Transverse colon (tissue), 4 donors: ENCODE measurements around the gene C22orf23.

ENCODE experiments used
- EP300 ChIP-seq: sonication (generic); formaldehyde crosslinking; IDR thresholded peaks from one replicate; pipeline ENCODE4 v1.6.1; 2017; ENCODE audit warnings: antibody characterized with exemption, low read depth
- POLR2AphosphoS5 ChIP-seq, 3 donors: sonication (generic); formaldehyde crosslinking; IDR thresholded peaks; one replicate each; pipeline ENCODE4 v1.6.1; 2016; ENCODE audit warnings: antibody characterized with exemption in 3 of 3
- TF ChIP-seq, protein P1 (sequence below), 5 experiments: fragments of 200-600 bp in 3 of 5; fragments of 450-650 bp in 2 of 5; sonication (generic) in 3 of 5; IDR thresholded peaks; 1 replicate in 2 of 5; 2 replicates in 3 of 5; pipeline ENCODE4 v1.5.1; 2016 to 2017; ENCODE audit warnings: antibody characterized with exemption in 5 of 5, inconsistent platforms in 3 of 5, mild to moderate bottlenecking in 2 of 5, moderate library complexity in 1 of 5

DNA sequence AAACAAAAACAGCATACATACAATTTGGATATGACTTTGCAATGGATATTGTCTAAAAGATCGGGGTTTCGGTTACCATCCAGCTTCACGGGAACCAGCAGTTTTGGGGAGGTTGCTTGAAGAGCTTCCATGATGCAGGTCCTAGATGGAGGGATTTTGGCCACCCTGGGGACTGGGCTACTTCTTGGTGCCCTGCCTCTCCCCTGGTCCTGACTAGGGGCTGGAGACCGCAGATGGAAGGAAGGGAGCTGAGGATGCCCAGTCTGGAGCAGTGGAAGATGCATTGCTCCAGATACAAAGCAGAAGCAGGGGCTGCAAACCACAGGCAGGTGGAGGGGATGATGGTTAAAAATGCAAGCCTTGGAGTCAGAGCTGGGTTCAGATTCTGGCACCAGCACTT, 17.5 kb upstream of the C22orf23 start:
- TF ChIP-seq, protein P1, sequence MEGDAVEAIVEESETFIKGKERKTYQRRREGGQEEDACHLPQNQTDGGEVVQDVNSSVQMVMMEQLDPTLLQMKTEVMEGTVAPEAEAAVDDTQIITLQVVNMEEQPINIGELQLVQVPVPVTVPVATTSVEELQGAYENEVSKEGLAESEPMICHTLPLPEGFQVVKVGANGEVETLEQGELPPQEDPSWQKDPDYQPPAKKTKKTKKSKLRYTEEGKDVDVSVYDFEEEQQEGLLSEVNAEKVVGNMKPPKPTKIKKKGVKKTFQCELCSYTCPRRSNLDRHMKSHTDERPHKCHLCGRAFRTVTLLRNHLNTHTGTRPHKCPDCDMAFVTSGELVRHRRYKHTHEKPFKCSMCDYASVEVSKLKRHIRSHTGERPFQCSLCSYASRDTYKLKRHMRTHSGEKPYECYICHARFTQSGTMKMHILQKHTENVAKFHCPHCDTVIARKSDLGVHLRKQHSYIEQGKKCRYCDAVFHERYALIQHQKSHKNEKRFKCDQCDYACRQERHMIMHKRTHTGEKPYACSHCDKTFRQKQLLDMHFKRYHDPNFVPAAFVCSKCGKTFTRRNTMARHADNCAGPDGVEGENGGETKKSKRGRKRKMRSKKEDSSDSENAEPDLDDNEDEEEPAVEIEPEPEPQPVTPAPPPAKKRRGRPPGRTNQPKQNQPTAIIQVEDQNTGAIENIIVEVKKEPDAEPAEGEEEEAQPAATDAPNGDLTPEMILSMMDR (IDR thresholded peaks at IDR 0.05): no peak
- TF ChIP-seq POLR2AphosphoS5 (IDR thresholded peaks at IDR 0.05): no peak
- no peak for TF ChIP-seq EP300
